ENCODE results near the gene KCNIP4. TPM values are rescaled to one million over a fixed set of nuclear protein-coding genes. Genes with fewer than 3 reads are reported as not detected.

Gene KCNIP4
- total and polyA plus RNA-seq, 10 of the 15 experiments (the other 5 are each of a cell fraction or from before 2014, with no cell fraction given) = 0.03 to 0.23 (median 0.13) TPM; not detected in 7

GRCh38 chr4:20761826-20762225 lies 1186.7 kb downstream of the KCNIP4 start:
- Histone ChIP-seq H3K4me2 (ENCODE audit: control insufficient read depth, insufficient read depth) (no peak overlapping the region), H3K9ac (ENCODE audit: control insufficient read depth, insufficient read depth, low read length) (no peak overlapping the region), H3K4me1 (ENCODE audit: control insufficient read depth, insufficient read depth, low read length) (no peaks in the 10 kb centered on the region), H3K9me3 (replicated peaks; ENCODE audit: control insufficient read depth, insufficient read depth, low read length) (no peaks in the 10 kb centered on the region), H3K27me3 (replicated peaks in 1 of 2; ENCODE audit: control insufficient read depth in 2 of 2, insufficient read depth in 2 of 2, low read length in 1 of 2) (no peaks in the 10 kb centered on the region), H3K36me3 (ENCODE audit: control insufficient read depth in 2 of 2, insufficient read depth in 2 of 2, low read length in 1 of 2) (no peaks in the 10 kb centered on the region), H3K4me3 (no peak overlapping the region), H2AFZ (ENCODE audit: control insufficient read depth, low read depth, low read length) (no peak overlapping the region), H3K27ac (ENCODE audit: control insufficient read depth, insufficient read depth) (no peak overlapping the region), H4K20me1 (ENCODE audit: control insufficient read depth, insufficient read depth) (no peaks in the 10 kb centered on the region), H3K79me2 (ENCODE audit: control insufficient read depth, insufficient read depth, low read length) (no peaks in the 10 kb centered on the region)
- ATAC-seq (no peak), DNase-seq (ENCODE audit: low read depth, low spot score) (no peak), FAIRE-seq (no peak)
- ChIA-PET SMC1A (ENCODE audit: uncharacterized antibody, unreplicated experiment) (no interaction called here), RAD21 (ENCODE audit: unreplicated experiment) (no interaction called here), POLR2A (no interaction called here), CTCF (interaction anchor here (1.2 to 2.7 kb wide), 4 partner anchors 11 to 340 kb away, joined by 3 to 21 read pairs (median 8); no protein-coding TSS in a partner anchor)
- 0% methylated on average over 1 of the region's 1 CpG for WGBS (ENCODE audit: insufficient coverage, insufficient replicate concordance, low lambda C conversion rate, missing lambda C conversion rate)
- in situ Hi-C loops (cut with MboI) = no loop called here
- intact Hi-C loops (cut with micrococcal nuclease; ENCODE audit: unreplicated experiment) = loop anchor here (2.0 kb wide), 1 partner anchor 339 kb away; no protein-coding TSS in a partner anchor
- BruUV-seq (replicated peaks) = no TSS peak
- TF ChIP-seq NKRF (conservative IDR thresholded peaks at IDR 0.05) (no peak), SP1 (IDR thresholded peaks at IDR 0.05; ENCODE audit: low read depth, low read length) (no peak), NR2F1 (conservative IDR thresholded peaks at IDR 0.05) (no peak), POLR2A (IDR thresholded peaks at IDR 0.05; ENCODE audit: low read depth, low read length) (no peak), TCF7 (IDR thresholded peaks at IDR 0.05; ENCODE audit: borderline replicate concordance) (no peak), NFYB (IDR thresholded peaks at IDR 0.05; ENCODE audit: insufficient read depth, low read depth, low read length) (no peak), SMC3 (IDR thresholded peaks at IDR 0.05; ENCODE audit: borderline replicate concordance, low read length) (no peak), ZNF622 (IDR thresholded peaks at IDR 0.05) (no peak), RBBP5 (conservative IDR thresholded peaks at IDR 0.05) (no peak), GATAD2B (conservative IDR thresholded peaks at IDR 0.05; ENCODE audit: low read depth) (no peak), HDGF (IDR thresholded peaks at IDR 0.05) (no peak), MYB (IDR thresholded peaks at IDR 0.05; ENCODE audit: borderline replicate concordance, low read depth, low read length) (no peak), MLLT1 (IDR thresholded peaks at IDR 0.05) (no peak), MEF2A (IDR thresholded peaks at IDR 0.05; ENCODE audit: insufficient read depth, low read depth, low read length) (no peak), SREBF2 (IDR thresholded peaks at IDR 0.05; ENCODE audit: low read length) (no peak), TBL1XR1 (IDR thresholded peaks at IDR 0.05; ENCODE audit: low read depth, low read length) (no peak), ESRRA (IDR thresholded peaks at IDR 0.05; ENCODE audit: low read length) (no peak), NFXL1 (IDR thresholded peaks at IDR 0.05; ENCODE audit: borderline replicate concordance) (no peak)

Measured in GM12878 (cell line).